ENCODE measurements around the gene RPTOR.

RPTOR gene

DNA sequence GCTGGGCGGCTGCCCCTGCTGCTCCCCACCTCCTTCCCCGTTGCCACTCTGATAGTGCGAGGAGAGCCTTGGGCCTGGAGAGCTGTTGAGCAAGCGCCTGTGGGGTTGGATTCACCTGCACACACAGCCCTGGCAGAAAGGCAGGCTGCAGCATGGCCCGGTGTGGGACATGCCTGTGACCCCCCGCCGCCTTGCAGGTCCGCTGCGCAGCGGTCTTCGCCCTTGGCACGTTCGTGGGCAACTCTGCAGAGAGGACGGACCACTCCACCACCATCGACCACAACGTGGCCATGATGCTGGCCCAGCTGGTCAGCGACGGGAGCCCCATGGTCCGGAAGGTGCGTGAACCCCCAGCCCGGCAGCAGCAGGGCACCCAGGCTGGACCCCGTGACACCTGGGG lies 340.2 kb downstream of the RPTOR start:
- Histone ChIP-seq H3K27ac (ENCODE audit: extremely low read depth, low read depth, low read length) (no peak overlapping the region), H3K9me3 (ENCODE audit: control insufficient read depth, insufficient read depth, low read depth, low read length) (no peaks in the 10 kb centered on the region), H3K4me3 (ENCODE audit: low read depth, low read length) (no peak overlapping the region), H3K36me3 (ENCODE audit: control insufficient read depth in 2 of 2, insufficient read depth in 1 of 2, low read length in 2 of 2) (peaks cover 4 to 62% of the 10 kb centered on the region in 2 experiments; a peak in 2 of 3 replicates), H3K4me1 (ENCODE audit: control insufficient read depth, insufficient read depth, low read length) (no peaks in the 10 kb centered on the region)
- ChIA-PET POLR2A (no interaction called here), CTCF (interaction anchor here (1.1 kb wide), 1 partner anchor 19 kb away, joined by 3 read pairs; no protein-coding TSS in a partner anchor)
- TF ChIP-seq HOXD13 (CRISPR knock-in tag; IDR thresholded peaks at IDR 0.05; ENCODE audit: borderline replicate concordance) (no peak), KLF10 (tag by site-specific recombination; IDR thresholded peaks at IDR 0.05) (no peak), ZNF112 (tag by site-specific recombination; IDR thresholded peaks at IDR 0.05) (no peak), ZNF830 (tag by site-specific recombination; IDR thresholded peaks at IDR 0.05; ENCODE audit: low read depth) (no peak)

DNA sequence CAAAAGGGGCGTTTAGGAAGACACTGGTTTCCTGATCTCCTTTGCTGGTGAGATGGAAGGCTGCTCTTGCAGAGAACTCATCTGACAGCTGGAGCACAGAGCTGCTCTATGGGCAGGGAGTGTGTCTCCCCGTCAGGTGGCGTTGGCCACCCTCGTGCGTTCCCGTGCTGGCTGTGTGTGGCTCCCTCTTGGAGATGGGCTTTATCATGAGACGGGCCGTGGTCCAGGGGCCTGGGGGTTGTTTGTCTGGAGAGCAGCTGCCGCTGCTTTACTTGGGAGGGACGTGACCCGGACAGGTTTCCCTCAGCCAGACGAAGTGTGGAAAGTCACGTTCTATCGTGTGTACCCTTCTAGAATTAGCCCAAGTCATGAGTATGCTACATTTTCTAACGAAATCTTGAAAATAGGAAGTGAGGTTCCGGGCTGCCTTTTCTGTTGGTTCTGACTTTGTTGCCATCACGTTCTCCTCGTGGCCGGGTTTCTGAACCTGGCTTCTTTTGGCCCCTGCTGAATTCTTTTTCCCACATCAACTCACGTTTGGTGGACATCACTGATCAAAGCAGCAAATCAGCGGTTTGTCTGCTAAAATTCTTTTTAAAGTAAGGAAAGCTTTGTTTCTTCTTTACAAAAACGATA lies 341.4 kb downstream of the RPTOR start:
- Histone ChIP-seq H3K4me3 (ENCODE audit: low read depth, low read length) (no peak overlapping the region), H3K27ac (ENCODE audit: extremely low read depth, low read depth, low read length) (no peak overlapping the region), H3K9me3 (ENCODE audit: control insufficient read depth, insufficient read depth, low read depth, low read length) (no peaks in the 10 kb centered on the region), H3K4me1 (ENCODE audit: control insufficient read depth, insufficient read depth, low read length) (no peaks in the 10 kb centered on the region; the same call in 1 of the 2 replicates), H3K36me3 (ENCODE audit: control insufficient read depth in 2 of 2, insufficient read depth in 1 of 2, low read length in 2 of 2) (peaks cover 4 to 53% of the 10 kb centered on the region in 2 experiments; a peak in 2 of 3 replicates)
- CTCF ChIA-PET = interaction anchor here (0.6 to 2.0 kb wide), 4 partner anchors 13 to 977 kb away, joined by 3 to 8 read pairs (median 3); no protein-coding TSS in a partner anchor
- POLR2A ChIA-PET = no interaction called here
- TF ChIP-seq ZBTB1 (tag by site-specific recombination; IDR thresholded peaks at IDR 0.05) = no peak
- no peak for TF ChIP-seq ZNF394 (tag by site-specific recombination; IDR thresholded peaks at IDR 0.05; ENCODE audit: borderline replicate concordance)
- TF ChIP-seq ZNF324 (tag by site-specific recombination; IDR thresholded peaks at IDR 0.05) = no peak
- no peak for TF ChIP-seq ZNF239 (tag by site-specific recombination; IDR thresholded peaks at IDR 0.05)
- no peak for TF ChIP-seq SP3 (tag by site-specific recombination; IDR thresholded peaks at IDR 0.05)
- TF ChIP-seq IKZF3 (tag by site-specific recombination; IDR thresholded peaks at IDR 0.05) = no peak
- no peak for TF ChIP-seq HOXC10 (CRISPR knock-in tag; IDR thresholded peaks at IDR 0.05)

DNA sequence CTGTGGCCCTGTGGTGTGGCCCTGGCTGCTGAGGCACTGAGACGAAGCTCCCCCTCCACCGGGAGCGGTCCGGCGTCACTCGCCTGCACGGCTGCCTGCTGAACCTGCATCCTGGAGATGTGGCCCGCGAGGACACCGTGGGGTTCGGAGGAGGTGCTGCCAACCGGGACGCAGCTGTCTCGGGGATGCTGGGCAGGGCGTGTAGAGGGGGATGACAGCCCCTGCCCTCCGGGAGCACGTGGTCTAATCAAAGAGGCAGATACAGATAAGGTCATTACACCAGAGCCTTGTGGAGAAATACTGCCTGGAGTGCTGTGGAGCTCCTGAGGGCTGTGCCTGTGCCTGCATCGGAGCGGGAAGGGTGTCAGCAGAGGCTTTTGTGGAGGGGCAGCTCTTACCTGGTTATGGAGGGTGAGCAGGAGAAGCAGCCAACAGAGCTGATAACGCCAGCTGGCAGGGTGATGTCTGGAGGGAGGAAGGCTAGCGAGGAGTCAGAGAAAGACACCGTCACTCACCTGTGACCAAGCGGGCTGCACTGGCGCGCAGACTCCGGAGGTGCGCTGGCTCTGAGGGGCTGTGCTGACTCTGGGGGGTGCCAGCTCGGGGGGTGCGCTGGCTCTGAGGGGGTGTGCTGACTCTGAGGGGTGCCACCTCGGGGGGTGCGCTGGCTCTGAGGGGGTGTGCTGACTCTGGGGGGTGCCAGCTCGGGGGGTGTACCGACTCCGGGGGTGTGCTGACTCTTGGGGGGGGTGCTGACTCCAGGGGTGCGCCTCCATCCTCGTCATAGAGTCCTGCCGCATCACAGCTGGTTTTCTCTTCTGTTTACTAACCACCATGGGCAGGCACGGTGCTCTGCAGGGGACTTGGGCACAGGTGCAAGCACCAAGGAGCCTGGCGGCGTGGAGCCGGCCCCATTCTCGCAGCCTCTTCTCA lies 342.3 kb downstream of the RPTOR start:
- peaks cover 7% of the 10 kb centered on the region for H3K4me1 ChIP-seq (ENCODE audit: control insufficient read depth, insufficient read depth, low read length)

More for the DNA sequence above, 342.3 kb downstream of the RPTOR start:
- CTCF ChIA-PET = interaction anchor here (0.6 to 2.0 kb wide), 6 partner anchors 12 to 977 kb away, joined by 3 to 8 read pairs (median 3); no protein-coding TSS in a partner anchor
- POLR2A ChIA-PET = no interaction called here
- TF ChIP-seq ZIC2 (tag by site-specific recombination; IDR thresholded peaks at IDR 0.05) = peak; percentile 25; the same call in 1 of the 2 replicates
- no peak for TF ChIP-seq ZNF792 (tag by site-specific recombination; IDR thresholded peaks at IDR 0.05)
- TF ChIP-seq ZSCAN23 (tag by site-specific recombination; IDR thresholded peaks at IDR 0.05) = no peak
- TF ChIP-seq GLIS1 (tag by site-specific recombination; IDR thresholded peaks at IDR 0.05) = peak; percentile 74
- TF ChIP-seq, protein P1, sequence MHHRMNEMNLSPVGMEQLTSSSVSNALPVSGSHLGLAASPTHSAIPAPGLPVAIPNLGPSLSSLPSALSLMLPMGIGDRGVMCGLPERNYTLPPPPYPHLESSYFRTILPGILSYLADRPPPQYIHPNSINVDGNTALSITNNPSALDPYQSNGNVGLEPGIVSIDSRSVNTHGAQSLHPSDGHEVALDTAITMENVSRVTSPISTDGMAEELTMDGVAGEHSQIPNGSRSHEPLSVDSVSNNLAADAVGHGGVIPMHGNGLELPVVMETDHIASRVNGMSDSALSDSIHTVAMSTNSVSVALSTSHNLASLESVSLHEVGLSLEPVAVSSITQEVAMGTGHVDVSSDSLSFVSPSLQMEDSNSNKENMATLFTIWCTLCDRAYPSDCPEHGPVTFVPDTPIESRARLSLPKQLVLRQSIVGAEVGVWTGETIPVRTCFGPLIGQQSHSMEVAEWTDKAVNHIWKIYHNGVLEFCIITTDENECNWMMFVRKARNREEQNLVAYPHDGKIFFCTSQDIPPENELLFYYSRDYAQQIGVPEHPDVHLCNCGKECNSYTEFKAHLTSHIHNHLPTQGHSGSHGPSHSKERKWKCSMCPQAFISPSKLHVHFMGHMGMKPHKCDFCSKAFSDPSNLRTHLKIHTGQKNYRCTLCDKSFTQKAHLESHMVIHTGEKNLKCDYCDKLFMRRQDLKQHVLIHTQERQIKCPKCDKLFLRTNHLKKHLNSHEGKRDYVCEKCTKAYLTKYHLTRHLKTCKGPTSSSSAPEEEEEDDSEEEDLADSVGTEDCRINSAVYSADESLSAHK (tag by site-specific recombination; IDR thresholded peaks at IDR 0.05) = no peak
- TF ChIP-seq TCF7L2 (IDR thresholded peaks at IDR 0.05; ENCODE audit: borderline replicate concordance, low read depth, low read length) = no peak
- TF ChIP-seq, protein P2, sequence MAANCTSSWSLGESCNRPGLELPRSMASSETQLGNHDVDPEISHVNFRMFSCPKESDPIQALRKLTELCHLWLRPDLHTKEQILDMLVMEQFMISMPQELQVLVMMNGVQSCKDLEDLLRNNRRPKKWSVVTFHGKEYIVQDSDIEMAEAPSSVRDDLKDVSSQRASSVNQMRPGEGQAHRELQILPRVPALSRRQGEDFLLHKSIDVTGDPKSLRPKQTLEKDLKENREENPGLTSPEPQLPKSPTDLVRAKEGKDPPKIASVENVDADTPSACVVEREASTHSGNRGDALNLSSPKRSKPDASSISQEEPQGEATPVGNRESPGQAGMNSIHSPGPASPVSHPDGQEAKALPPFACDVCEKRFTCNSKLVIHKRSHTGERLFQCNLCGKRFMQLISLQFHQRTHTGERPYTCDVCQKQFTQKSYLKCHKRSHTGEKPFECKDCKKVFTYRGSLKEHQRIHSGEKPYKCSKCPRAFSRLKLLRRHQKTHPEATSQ (tag by site-specific recombination; IDR thresholded peaks at IDR 0.05) = no peak
- no peak for TF ChIP-seq ZNF701 (tag by site-specific recombination; IDR thresholded peaks at IDR 0.05)
- TF ChIP-seq ZNF548 (tag by site-specific recombination; IDR thresholded peaks at IDR 0.05) = no peak
- TF ChIP-seq, protein P3, sequence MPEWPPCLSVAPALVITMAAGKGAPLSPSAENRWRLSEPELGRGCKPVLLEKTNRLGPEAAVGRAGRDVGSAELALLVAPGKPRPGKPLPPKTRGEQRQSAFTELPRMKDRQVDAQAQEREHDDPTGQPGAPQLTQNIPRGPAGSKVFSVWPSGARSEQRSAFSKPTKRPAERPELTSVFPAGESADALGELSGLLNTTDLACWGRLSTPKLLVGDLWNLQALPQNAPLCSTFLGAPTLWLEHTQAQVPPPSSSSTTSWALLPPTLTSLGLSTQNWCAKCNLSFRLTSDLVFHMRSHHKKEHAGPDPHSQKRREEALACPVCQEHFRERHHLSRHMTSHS (tag by site-specific recombination; IDR thresholded peaks at IDR 0.05) = no peak
- H3K27ac ChIP-seq (ENCODE audit: extremely low read depth, low read depth, low read length) = no peak overlapping the region
- no peaks in the 10 kb centered on the region for H3K9me3 ChIP-seq (ENCODE audit: control insufficient read depth, insufficient read depth, low read depth, low read length)
- peaks cover 2 to 45% of the 10 kb centered on the region in 2 experiments; a peak in 2 of 3 replicates for H3K36me3 ChIP-seq (ENCODE audit: control insufficient read depth in 2 of 2, insufficient read depth in 1 of 2, low read length in 2 of 2)
- no peak overlapping the region for H3K4me3 ChIP-seq (ENCODE audit: low read depth, low read length)
